Fibroblast of the conjunctiva (primary cell): ENCODE data around the gene PIK3R5.
A peak's percentile ranks its signal among the peaks of the same experiment; 100 is the strongest.
"Not testable (repeated sequence)": the region's sequence is repeated elsewhere in the genome, so short reads cannot be mapped to it uniquely, and the experiment has no call there.

Experiments
- DNase-seq: peaks from one replicate; pipeline ENCODE4 v3.0.0-alpha.2; 2010; ENCODE audit warnings: low read depth

Gene PIK3R5

DNA sequence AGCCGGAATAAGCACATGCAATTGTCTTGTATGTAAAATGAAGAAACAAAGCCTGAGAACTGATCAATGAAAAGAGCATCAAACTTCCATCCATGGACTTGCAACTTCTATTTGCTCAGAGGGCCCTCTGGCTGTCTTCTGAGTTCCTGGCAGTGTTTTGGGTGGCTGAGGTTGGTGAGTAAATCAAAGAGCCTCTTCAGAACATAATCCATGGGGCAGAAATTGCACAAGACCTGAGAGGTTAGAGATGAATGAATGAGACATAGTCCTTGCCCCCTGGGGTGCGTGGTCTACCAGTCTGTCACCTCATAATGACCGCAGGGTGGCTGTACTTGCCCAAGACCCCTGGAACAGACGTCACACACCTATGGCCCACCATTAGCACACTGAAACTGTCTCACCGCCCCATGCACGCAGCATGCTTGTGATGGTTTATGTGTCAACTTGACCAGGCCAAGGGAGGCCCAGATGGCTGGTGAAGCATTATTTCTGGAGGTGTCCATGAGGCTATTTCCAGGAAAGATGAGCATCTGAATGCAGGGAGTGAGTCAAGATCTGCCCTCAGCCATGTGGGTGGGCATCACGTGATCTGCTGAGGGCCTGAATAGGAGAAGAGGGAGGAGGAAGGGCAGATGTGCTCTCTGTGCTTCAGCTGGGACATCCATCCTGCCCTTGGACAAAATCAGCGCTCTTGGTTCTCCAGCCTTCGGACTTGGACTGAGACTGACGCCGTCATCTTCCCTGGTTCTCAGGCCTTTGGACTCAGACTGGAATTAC lies 106.3 kb downstream of the PIK3R5 start:
- no peak for DNase-seq

DNA sequence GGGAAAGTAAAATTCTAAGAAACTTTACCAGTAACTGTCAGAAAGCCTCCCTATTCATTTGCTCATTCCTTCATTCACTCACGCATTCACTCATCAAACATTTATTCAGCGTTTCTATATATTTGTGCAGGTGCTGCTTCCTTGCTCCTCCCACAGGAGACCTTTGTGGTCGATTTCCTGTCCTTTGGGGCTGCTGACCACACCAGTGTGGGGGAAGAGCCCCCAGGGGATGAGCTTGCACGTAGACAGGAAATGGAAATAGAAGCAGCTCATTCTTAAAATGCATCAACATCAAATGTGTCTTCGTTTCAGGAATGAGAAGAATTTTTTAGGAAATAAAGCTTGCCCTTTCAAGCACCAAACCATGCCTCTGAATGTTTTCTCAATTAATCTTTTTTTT lies 107.6 kb downstream of the PIK3R5 start:
- DNase-seq = no peak

DNA sequence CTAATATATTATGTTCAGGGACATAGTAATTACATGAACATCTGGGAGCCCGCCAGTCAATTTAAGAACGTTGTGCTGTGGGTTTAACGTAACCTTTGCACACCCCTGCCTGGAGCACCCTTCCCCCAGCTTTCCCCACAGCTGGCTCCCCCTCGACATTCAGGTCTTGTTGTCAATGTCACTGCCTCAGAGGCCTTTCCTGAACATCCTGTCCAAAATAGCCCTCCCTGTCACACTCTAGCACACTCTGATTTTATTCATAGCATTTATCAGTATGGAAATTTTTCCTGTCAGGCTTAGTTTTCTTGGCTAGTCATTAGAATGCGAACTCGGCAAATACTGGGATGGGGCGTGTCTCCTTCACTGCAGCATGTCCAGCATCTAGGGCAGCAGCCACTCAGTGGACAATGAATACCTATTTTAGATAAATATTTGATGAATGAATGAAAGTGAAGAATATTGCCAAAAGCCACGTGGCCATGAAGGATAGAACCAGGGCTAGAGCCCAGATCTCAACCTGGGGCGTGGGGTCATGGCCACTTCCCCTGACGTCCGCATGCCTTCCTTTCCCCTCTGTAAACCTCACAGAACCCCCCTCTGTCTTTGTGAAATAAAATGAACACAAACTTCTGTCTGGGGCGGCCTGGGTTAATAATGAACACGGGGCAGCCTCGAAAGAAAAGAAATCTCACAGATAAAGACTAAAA lies 108.5 kb downstream of the PIK3R5 start:
- DNase-seq = no peak

DNA sequence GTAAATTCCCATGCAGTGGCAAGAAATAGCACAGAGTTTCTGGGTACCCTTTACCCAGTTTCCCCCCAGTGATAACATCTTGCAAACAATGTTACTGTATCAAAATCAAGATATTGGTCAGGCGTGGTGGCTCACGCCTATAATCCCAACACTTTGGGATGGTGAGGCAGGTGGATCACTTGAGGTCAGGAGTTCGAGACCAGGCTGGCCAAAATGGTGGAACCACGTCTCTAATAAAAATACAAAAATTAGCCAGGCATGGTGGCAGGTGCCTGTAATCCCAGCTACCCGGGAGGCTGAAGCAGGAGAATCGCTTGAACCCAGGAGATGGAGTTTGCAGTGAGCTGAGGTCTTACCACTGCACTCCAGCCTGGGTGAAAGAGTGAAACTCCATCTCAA lies 109.3 kb downstream of the PIK3R5 start:
- not testable (repeated sequence) for DNase-seq

DNA sequence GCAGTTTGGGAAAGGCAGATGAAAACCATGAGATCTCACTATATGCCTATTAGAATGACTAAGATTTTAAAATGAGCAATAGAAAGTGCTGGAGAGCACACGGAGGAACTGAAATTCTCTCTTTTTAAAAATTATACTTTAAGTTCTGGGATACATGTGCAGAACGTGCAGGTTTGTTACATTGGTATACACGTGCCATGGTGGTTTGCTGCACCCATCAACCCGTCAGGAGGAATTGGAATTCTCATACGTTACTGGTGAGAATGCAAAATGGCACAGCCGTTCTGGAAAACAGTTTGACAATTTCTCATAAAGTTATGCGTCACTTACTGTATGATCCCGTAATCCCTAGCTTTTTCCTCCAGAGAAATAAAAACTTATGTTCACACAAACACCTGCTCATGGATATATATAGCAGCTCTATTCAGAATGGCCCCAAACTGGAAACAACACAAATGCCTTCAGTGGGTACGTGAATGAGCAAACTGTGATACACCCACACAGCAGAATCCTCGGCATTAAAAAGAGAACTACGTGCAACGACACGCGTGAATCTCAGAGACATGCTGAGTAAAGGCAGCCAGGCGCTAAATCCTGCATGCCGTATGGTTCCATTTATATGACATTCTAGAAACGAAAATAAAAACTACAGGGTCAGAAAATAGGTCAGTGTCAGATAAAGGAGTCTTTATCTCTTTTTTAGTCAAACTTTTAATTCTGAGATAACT lies 109.9 kb downstream of the PIK3R5 start:
- no peak for DNase-seq

DNA sequence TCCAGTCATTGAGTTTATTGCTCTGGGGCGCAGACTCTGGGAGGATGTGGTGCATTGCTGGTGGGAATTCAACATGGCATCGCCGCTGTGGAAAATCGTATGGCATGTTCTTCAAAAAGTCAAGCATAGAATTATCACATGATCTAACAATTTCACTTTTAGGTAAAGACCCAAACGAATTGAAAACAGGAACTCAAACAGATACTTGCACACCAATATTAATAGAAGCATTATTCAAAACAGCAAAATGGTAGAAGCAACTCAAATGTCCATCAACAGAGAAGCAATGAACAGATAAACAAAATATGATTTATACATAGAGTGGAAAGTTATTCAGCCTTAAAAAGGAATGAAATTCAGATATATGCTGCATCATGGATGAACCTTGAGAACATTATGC lies 113.9 kb downstream of the PIK3R5 start:
- no peak for DNase-seq

DNA sequence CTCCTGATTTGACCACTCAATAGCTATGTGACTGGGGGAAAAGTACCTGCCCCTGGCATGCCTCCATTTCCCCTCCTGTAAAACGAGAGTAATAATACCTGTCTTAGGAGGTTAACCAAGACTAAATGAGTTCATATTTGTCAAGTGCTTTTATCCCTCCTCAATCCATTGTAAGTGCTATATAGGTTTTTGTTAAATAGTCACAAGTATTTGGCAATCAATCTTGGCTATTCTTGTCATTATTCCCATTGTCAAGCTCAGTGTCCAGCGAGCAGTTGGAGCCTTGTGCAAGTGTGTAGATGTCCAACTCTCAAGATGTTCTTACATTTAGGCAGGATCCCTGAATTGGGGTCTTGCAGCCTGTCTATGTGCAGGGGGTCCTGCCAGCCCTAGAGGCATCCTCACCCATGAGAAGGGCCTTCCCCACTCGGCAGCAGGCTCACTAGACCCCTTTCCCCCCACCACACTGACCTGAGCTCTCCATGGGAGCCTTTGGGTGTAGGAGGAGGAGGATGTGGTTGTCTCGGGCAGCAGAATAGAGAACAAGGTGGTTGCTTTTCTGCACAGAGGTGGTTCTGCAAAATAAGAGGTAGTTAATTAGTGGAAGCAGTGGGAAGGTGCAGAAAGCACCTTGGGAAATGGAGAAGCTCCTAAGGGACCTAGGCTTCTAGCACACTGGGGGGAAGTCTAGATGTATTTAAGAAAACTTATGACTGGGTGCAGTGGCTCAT lies 116.0 kb downstream of the PIK3R5 start:
- no peak for DNase-seq

DNA sequence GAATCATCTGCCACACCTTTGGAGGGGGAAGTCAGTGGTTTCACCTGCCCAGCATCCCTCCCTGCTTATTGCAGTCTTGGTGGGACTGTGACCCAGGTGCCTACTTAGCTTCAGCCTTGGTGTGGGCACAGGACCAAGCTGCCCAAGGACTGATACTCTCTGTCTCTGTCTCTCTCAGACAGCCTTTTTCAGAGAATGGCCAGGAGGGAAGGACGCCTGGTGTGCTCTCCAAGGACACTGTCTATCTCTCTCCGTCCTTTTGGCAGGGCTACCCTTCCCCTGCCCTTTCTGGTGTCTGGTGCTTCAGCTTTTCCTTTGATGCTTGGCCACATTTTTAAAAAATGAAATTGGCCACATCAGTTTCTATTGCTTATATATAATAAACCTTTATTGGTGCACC lies 117.6 kb downstream of the PIK3R5 start:
- DNase-seq = no peak

DNA sequence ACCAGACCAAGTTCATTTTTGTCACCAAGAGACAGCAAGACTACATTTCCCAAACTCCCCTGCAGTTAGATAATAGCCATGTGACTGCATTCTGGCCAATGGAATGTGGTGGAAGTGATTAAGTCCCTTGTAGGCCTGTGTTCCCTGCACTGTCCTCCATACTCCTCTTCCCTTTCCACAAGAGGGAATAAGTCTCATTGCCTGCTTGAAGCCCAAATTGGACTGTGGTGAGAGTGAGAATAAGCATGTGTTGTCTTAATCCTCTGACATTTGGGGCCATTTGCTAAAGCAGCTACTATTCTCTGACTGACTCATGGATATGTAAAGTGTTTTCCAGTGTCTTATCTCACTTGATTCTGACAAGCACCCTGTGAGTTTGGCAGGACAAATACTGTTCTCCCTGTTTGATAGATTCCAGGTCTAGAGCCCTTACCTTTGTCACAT lies 118.7 kb downstream of the PIK3R5 start:
- DNase-seq = peak; percentile 21

DNA sequence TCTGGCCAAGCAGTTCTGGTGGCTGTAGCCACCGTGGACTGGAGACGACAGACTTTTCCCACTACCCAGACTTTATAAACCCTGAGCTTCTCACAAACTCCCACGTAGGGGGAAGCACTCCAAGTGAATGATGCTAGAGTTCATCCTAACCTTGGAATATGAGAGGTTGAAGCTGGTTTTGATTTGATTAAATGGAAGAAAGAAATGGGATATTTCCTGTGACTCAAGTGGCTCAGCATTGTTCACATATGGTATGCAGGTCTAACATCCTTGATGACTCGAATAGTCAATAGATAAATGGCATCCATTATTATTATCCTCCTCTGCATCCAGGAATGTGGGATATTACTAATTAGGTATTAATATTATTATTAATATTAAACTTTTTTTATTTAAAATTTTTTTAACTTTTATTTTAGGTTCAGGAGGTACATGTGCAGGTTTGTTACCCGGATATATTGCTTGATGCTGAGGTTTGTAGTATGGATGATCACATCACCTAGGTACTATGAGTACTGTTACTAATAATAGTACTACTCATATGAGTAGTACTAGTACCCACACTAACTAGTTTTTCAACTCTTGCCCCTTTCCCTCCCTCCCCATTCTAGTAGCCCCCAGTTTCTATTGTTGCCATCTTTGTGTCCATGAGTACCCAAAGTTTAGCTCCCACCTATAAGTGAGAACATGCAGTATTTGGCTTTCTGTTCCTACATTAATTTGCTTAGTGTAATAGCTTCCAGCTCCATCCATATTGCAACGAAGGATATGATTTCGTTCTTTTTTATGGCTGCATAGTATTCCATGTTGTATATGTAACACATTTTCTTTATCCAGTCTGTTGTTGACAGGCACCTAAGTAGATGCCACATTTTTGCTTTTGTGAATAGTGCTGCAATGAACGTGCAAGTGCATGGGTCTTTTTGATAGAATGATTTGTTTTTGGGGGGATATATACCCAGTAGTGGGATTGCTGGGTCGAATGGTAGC lies 121.0 kb downstream of the PIK3R5 start:
- DNase-seq = no peak

DNA sequence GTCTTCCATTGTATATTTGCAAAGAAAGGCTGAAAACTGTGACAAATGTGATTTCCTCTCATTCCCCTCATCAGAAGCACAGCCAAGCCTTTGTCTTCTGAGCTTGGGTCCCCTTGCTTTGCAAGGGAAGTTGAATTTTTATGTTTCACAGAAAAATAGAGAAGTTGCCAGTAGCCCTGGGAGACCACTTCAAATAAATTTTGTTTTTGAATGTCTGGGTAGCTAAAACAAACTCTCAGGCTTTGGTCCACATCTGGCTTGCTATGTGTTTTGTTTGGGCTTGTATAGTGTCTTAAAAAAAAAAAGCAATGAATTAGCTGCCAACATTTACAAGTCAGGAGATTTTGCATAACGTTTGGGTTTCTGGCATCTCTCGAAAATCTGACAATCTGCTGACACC lies 122.2 kb downstream of the PIK3R5 start:
- DNase-seq = no peak

DNA sequence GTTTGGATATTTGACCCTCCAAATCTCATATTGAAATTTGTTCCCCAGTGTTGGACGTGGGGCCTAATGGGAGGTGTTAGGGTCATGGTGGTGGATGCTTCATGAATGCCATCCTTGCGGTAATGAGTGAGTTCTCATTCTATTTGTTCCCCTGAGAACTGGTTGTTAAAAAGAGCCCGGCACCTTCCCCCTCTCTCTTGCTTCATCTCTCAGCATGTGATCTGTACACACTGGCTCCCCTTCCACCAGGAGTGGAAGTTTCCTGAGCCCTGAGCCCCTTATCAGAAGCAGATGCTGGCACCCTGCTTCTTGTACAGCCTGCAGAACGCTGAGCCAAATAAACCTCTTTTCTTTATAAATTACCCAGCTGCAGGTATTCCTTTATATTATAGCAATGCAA lies 123.7 kb downstream of the PIK3R5 start:
- no peak for DNase-seq

DNA sequence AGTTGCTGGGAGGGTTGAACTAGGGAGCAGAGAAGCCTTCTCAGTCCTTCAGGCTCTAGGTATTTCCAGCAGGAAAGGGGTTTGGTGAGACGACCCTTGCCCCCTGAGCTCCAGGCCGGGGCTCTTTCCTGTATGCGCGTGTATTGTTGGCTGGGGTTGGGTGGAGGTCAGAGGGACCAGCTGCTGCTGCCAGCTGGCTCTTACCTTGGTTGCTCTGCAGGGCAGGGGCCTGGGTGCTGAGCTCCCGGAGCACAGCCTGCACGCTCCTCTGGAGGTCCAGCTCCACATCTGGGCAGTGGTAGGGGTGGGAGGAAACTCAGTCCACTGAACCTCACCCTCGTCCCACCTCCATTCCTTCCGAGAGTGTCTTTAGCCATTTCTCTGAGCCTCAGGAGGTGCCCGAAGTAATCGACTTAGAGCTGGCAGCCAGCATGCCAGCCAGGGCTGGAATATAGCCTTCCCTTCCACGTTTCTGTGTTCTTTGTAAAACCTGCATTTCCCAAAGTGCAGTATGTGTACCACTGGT lies 126.0 kb downstream of the PIK3R5 start:
- DNase-seq = no peak

DNA sequence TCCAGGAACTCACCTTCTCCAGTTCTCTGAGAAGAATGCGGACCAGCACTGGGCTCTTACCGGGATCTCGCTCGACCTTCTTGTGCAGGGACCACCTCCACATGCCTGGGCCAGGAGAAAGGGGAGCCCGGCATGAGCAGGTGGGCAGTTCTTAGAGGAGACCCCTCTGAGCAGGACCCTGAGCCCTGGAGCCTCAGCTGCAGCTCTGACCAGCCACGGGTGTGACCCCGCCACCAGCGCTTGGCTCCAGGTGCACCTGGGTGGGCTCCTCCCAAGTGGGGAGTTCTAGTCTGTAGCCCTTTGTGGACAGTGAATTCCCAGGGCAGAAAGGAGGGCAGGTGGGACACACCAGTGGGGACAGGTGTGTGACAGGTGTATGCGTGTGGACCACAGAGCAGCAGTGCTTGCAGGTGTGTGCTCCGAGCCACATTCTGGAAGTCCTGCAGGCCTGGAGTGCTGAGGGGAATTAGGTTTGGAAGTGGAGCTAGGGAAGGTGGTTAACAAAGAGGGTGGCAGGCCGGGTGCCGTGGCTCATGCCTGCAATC lies 126.9 kb downstream of the PIK3R5 start:
- DNase-seq = no peak

DNA sequence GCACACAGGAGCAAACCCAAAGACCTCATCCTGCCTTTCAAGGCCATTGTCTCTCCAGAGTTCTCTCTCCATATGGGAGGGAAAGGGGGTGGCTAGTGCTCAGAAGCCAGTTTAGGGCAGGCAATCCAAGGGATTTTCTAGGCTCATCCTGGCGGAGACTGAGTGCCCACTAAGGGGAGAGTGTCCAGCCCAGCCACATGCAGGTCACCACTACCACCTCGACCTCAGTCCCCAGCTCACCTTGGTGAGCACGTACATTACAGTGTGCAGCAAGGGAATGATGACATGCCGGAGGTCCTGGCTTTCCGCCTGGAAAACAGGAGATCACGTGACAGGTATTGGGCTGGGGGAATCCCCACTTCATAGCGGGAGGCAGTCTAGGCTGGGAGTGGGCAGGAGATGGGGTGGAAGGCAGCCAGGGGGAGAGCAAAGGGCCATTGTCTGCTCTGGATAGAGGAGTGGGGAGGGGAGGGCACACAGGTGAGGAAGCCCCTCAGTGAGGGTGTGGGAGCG lies 127.9 kb downstream of the PIK3R5 start:
- DNase-seq = no peak

DNA sequence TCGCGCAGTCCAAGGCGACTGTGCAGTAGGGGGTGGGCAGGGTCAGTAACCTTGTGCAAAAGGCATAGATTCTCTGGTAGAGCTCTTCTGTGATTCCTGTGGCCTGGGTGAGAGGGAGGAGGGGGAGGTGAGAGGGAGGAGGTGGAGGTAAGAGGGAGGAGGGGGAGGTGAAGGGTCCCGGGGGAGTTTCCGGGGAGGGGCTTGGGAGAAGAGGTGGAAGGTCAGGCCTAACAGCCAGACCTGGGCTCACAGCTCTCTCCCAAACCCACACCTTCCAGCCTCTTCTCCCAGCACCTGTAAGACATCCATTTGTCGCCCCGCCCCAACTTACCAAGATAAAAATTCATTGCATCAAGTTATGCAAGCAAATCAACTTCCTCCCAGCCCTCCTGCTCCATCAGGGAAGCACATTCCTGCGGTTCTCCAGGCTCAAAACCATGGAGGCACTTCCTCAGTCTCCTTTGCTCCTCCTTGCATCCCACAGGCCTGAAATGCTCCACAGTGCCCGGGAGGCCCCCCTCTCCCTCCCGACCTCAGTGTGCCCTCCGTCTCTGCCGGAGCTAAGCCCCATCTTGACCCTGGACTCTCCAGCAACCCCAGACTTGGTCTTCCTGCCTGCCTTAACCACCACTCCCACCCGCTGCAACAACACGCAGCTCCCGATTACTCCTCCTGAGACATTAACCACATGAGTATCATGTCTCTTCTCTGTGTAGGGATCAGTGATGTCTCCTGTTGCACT lies 128.5 kb downstream of the PIK3R5 start:
- DNase-seq = no peak

DNA sequence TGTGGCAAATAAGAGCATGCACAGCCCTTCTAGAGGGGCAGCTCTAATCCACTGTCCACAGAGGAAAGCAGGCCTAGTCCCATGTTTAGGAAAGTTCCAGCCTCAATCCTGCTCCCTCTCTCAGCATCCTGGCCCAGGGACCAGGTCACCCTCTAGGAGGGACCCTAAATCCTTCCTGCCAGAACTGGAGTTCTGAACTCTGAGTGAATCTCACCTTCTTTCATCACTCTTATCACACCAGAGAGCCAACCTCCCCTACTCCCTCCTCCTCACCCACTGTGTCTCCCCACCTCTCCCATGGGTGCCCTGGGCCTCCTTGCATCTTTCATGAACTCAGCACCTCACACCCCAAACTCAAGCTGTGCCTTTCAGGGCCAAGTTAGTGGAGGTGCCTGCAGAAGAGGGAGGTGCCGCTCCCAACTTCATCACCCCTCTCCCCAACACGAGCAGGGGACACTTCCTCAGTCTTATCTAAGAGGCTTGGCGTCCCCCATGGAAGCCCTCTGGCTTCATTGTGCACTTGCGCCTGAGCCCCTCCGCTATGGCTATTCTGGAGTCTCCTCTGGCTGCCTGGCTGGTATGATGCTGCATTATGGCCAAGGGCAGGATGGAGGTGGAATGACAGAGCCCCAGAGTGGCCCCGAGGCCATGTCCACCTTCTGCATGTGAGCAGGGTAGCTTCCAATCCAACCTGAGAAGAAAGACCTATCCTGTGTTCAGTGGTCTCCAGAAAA lies 129.7 kb downstream of the PIK3R5 start:
- no peak for DNase-seq

DNA sequence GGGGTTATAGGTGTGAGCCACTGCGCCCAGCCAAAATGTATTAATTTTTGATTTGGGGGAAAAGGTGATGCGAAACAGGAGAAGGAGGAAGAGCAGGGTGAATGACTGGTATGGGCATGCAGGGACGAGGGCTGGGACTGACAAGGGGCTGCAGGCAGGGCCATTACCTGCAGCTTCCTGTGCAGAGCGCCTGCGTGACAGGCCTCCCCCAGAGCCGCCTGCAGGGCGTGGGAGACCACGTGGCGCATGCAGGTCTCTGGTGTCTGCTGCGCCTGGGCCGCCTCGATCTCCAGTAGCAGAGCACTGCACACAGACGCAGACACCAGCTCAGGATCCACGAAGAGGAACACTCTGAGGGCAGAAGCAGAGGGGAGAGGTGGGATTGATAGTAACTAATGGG lies 130.4 kb downstream of the PIK3R5 start:
- no peak for DNase-seq
